ENCODE measurements around the gene ATP5PD. TPM values are rescaled to one million over a fixed set of nuclear protein-coding genes. Genes with fewer than 3 reads are reported as not detected.
A peak's percentile ranks its signal among the peaks of the same experiment; 100 is the strongest.

ATP5PD gene
- total RNA-seq, 1 donor from 2014 or later: 937 TPM

GRCh38 chr17:75004371-75004770, 42.4 kb downstream of the ATP5PD start:
- no peak for ATAC-seq
- no peak for DNase-seq
- intact Hi-C loops (cut with micrococcal nuclease): no loop called here

GRCh38 chr17:75003957-75004355, 42.8 kb downstream of the ATP5PD start:
- intact Hi-C loops (cut with micrococcal nuclease): no loop called here
- ATAC-seq (no peak), DNase-seq (no peak)

GRCh38 chr17:75003070-75003956, 43.5 kb downstream of the ATP5PD start:
- DNase-seq (no peak), ATAC-seq (no peak)
- intact Hi-C loops (cut with micrococcal nuclease): no loop called here

GRCh38 chr17:75001915-75002843, 44.6 kb downstream of the ATP5PD start:
- no peak for ATAC-seq
- intact Hi-C loops (cut with micrococcal nuclease): no loop called here
- DNase-seq: no peak

GRCh38 chr17:74999523-74999922, 47.2 kb downstream of the ATP5PD start:
- DNase-seq (peak; percentile 46), ATAC-seq (peak; percentile 88)
- intact Hi-C loops (cut with micrococcal nuclease): no loop called here

GRCh38 chr17:74998783-74999182, 48.0 kb downstream of the ATP5PD start:
- peak; percentile 59 for DNase-seq
- ATAC-seq: peak; percentile 91
- intact Hi-C loops (cut with micrococcal nuclease): no loop called here

GRCh38 chr17:74995847-74996246, 50.9 kb downstream of the ATP5PD start:
- ATAC-seq (no peak), DNase-seq (no peak)
- intact Hi-C loops (cut with micrococcal nuclease): no loop called here

- DNase-seq (no peak), ATAC-seq (no peak)
- intact Hi-C loops (cut with micrococcal nuclease): no loop called here
Measured at GRCh38 chr17:74994440-74994839, 52.3 kb downstream of the ATP5PD start.

GRCh38 chr17:74992223-74992622, 54.5 kb downstream of the ATP5PD start:
- no peak for ATAC-seq
- intact Hi-C loops (cut with micrococcal nuclease): no loop called here
- DNase-seq: no peak

GRCh38 chr17:74990581-74991105, 56.1 kb downstream of the ATP5PD start:
- intact Hi-C loops (cut with micrococcal nuclease): no loop called here
- ATAC-seq: no peak
- no peak for DNase-seq

Other genes with a start within 250 kb of the ATP5PD start
- gene GRIN2C, start 187.1 kb downstream of the ATP5PD start, total RNA-seq: 0.52 TPM
- 4.5 TPM for gene FDXR, start 174.0 kb downstream of the ATP5PD start, total RNA-seq
- not detected for gene FADS6, start 153.3 kb downstream of the ATP5PD start, total RNA-seq
- not detected for gene USH1G, start 123.7 kb downstream of the ATP5PD start, total RNA-seq
- gene OTOP2, start 122.7 kb downstream of the ATP5PD start, total RNA-seq: not detected
- gene OTOP3, start 111.1 kb downstream of the ATP5PD start, total RNA-seq: not detected
- 11.2 TPM for gene HID1, start 74.2 kb downstream of the ATP5PD start, total RNA-seq
- gene CDR2L, start 59.3 kb downstream of the ATP5PD start, total RNA-seq: 18.3 TPM
- 51.5 TPM for gene MRPL58, start 34.3 kb downstream of the ATP5PD start, total RNA-seq
- 24.1 TPM for gene KCTD2, start 256 bp upstream of the ATP5PD start, total RNA-seq
- 7.2 TPM for gene SLC16A5, start 41.0 kb upstream of the ATP5PD start, total RNA-seq
- gene ARMC7, start 63.0 kb upstream of the ATP5PD start, total RNA-seq: 6.0 TPM
- 25.5 TPM for gene NT5C, start 84.8 kb upstream of the ATP5PD start, total RNA-seq
- gene JPT1, start 107.5 kb upstream of the ATP5PD start, total RNA-seq: 14.0 TPM
- 221 TPM for gene SUMO2, start 136.0 kb upstream of the ATP5PD start, total RNA-seq
- 28.0 TPM for gene NUP85, start 158.7 kb upstream of the ATP5PD start, total RNA-seq
- 26.2 TPM for gene GGA3, start 214.6 kb upstream of the ATP5PD start, total RNA-seq
- 132 TPM for gene MRPS7, start 214.9 kb upstream of the ATP5PD start, total RNA-seq
- gene MIF4GD, start 224.3 kb upstream of the ATP5PD start, total RNA-seq: 15.4 TPM
- 23.0 TPM for gene SLC25A19, start 242.5 kb upstream of the ATP5PD start, total RNA-seq

Measured in left ventricle myocardium superior (tissue), 1 donor.